NB4 (cell line): ENCODE data around the gene NT5E.

Experiments
- CTCF ChIP-seq: IDR thresholded peaks from one replicate; pipeline ENCODE4 v1.5.1; 2012; ENCODE audit warnings: low read depth, low read length
- MYC ChIP-seq: IDR thresholded peaks from 2 replicates; pipeline ENCODE4 v1.6.1; 2011; ENCODE audit warnings: low read depth, low read length
- POLR2A ChIP-seq: IDR thresholded peaks from 2 replicates; pipeline ENCODE4 v1.6.1; 2011; ENCODE audit warnings: mild to moderate bottlenecking; ENCODE audit not compliant: insufficient read length; ENCODE audit errors: extremely low read depth

GRCh38 chr6:85453490-85453889 is 3.6 kb downstream of the NT5E start:
- TF ChIP-seq POLR2A (no peak), CTCF (no peak), MYC (no peak)
